ENCODE measurements around the gene HSBP1L1.

Gene HSBP1L1

DNA sequence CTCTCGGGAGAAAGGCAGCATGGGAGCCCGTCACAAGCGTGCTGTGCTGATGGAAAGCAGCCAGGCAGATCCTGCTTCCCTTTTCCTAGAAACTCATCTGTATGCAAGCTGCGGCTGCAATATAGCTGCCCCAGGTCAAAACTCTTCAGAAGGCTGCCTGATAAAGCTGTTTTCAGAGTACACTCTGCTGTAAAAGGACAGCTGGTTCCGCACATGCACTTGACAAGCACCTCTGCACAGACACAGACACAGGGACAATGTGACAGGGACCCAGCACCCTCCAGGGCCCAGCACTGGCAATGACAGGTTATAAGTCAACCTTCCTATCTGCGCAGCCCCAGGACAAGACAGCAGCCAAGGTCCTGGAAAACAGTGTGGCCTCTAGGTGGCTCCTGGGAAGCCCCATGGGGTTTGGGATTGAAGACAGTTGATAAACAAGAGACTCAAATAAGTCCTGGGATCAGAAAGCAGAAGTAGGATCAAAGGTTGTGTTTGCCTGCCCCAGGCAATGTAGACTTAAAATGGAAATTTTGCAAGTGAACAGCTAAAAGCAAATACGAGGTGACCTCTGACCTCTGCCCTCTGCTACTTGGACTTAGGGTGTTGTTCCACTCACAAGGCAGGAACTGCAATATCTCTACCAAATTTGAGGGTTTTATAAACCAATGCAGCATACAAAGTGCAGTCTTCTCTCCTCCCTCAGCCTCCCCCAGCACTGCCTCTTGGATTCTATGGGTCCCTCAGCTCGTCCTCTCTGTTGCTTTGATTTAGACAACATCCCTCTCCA, 29.9 kb upstream of the HSBP1L1 start:
- TF ChIP-seq, protein P1, sequence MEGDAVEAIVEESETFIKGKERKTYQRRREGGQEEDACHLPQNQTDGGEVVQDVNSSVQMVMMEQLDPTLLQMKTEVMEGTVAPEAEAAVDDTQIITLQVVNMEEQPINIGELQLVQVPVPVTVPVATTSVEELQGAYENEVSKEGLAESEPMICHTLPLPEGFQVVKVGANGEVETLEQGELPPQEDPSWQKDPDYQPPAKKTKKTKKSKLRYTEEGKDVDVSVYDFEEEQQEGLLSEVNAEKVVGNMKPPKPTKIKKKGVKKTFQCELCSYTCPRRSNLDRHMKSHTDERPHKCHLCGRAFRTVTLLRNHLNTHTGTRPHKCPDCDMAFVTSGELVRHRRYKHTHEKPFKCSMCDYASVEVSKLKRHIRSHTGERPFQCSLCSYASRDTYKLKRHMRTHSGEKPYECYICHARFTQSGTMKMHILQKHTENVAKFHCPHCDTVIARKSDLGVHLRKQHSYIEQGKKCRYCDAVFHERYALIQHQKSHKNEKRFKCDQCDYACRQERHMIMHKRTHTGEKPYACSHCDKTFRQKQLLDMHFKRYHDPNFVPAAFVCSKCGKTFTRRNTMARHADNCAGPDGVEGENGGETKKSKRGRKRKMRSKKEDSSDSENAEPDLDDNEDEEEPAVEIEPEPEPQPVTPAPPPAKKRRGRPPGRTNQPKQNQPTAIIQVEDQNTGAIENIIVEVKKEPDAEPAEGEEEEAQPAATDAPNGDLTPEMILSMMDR (IDR thresholded peaks at IDR 0.05): peak; percentile 57

DNA sequence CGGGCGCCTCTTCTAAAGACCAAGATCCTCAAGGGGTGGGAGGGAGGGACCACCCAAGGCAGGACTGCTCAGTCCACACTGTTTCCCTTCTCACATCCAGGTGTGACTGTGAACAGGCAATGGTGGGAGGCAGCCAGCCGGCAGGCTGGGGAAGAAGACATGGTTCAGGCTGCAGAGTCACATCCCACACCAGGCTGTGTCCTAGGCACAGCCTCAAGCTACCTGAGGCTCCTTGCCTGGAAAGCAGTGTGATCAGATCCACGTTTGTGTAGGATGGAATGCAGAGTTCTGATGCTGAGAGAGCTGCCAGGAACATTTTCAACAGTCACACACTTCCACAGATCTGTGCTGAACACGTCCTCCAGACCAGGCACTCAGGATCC, 29.4 kb upstream of the HSBP1L1 start:
- TF ChIP-seq, protein P1 (IDR thresholded peaks at IDR 0.05): no peak

DNA sequence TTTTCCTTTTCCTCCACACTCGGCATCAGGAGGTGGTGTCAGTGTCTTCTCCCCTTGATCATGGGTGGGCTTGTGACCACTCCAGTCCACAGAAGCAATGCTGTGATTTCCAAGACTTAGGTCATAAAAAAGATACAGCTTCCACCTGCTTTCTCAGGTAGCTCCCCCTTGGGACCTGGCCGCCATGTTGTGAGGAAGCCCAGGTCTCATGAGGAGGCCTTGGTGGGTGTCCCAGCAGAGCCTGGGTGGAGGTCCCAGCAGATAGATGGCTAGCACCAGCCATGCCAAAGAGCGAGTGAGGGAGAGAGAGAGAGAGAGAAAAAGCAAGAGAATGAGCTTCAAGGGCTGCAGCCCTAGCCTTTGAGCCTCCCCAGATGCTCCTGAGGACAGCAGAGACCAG, 28.9 kb upstream of the HSBP1L1 start:
- TF ChIP-seq, protein P1 (IDR thresholded peaks at IDR 0.05): no peak

DNA sequence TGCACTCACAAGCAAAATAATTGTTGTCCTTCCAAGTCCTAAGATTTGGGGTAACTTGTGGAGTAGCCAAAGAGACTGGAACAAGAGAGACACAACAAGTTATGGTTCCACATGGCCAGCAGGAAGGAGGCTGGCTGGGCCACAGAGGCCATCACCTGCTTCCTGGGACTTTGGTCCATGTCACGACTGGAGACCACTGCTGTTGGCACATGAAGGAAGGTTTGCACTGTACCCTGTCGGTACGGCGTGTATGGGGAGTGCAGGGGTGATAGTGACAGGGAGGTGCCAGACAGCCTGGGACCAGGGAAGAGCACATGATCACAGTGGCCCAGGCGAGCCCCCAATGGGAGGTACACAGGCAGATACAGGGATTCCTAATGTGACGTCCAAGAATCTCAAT, 28.5 kb upstream of the HSBP1L1 start:
- TF ChIP-seq, protein P1 (IDR thresholded peaks at IDR 0.05): no peak

DNA sequence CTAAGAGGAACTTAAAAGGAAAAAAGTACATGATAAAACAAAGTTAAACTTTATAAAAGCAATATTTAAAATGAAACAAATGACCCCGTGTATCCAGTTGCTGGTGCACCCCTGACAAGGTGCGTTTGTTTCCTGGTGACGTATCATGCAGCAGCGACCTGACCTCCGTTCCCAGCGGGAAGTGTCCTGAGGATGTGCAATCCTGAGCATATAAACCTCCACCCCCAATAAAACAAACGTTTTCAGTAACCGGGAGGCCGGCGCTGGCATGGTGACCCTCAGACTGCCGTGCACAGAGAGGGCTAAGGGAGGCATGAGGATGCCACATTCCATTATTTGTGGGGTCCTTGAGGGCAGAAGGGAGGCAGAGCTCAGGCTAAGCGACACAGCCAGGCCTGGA, 27.8 kb upstream of the HSBP1L1 start:
- TF ChIP-seq, protein P1 (IDR thresholded peaks at IDR 0.05): no peak

DNA sequence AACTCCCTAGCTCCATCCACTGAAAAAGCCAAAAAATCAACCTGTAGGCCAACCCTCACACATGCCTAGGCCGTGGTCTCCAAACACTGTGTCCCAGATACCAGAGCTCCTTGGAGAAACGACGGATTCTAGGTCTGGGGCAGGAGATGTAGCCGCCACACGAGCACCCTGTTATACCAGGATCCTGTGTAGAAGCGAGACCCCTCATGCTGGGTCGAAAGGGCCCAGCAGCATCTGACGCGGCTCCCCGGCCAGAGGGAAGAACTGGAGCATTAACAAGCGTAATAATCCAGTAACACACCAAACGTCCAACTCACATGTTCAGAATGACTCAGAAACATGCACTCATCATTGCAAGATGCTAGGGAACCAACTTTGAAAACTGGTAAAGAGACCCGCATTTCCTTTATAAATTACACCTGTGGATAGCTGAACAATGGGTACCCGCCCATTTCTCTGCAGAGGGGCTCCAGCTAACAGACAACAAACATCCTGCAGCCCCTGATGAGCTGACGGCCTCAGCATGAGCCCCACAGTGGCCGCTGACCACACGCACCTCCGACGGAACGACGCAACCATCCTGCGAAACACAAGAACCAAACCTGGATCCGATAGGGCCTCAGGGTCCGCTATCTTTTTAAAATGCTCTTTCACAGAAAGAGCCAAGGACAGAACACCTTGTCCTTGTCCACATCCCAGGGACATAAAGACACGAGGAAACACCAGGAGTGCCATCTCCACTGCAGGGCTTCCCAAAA, 27.2 kb upstream of the HSBP1L1 start:
- TF ChIP-seq, protein P1 (IDR thresholded peaks at IDR 0.05): no peak

DNA sequence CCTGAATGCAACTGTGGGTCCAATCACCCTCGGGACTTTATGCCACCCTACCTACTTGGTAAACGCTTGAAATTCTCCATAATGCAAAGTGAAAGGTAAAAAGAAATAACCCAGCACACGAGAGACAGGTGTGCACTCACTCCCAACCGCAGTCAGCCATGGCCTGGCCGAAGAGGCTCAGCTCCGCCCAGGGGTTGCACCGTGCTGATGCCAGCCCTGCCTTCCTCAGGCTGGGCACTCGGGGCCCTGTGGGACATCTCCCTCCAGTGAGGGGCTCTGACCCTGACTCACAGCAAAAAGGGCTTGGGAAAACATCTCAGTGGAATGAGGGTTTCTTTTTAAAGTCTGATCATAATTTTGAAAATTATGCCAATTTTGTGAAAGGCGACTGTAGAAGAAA, 26.2 kb upstream of the HSBP1L1 start:
- TF ChIP-seq, protein P1 (IDR thresholded peaks at IDR 0.05): no peak
